ENCODE results near the gene PILRA.
"Not testable (repeated sequence)": the region's sequence is repeated elsewhere in the genome, so short reads cannot be mapped to it uniquely, and the experiment has no call there.

DNA sequence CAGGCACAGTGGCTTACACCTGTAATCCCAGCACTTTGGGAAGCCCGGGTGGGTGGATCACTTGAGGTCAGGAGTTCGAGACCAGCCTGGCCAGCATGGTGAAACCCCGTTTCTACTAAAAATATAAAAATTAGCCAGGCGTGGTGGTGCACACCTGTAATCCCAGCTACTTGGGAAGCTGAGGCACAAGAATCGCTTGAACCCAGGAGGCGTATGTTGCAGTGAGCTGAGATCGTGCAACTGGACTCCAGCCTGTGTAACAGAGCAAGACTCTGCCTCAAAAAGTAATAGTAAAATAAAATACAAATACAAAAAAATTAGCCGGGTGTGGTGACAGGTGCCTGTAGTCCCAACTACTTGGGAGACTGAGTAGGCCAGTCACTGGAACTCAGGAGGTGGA lies 65.4 kb downstream of the PILRA start:
- TF ChIP-seq, protein P1, sequence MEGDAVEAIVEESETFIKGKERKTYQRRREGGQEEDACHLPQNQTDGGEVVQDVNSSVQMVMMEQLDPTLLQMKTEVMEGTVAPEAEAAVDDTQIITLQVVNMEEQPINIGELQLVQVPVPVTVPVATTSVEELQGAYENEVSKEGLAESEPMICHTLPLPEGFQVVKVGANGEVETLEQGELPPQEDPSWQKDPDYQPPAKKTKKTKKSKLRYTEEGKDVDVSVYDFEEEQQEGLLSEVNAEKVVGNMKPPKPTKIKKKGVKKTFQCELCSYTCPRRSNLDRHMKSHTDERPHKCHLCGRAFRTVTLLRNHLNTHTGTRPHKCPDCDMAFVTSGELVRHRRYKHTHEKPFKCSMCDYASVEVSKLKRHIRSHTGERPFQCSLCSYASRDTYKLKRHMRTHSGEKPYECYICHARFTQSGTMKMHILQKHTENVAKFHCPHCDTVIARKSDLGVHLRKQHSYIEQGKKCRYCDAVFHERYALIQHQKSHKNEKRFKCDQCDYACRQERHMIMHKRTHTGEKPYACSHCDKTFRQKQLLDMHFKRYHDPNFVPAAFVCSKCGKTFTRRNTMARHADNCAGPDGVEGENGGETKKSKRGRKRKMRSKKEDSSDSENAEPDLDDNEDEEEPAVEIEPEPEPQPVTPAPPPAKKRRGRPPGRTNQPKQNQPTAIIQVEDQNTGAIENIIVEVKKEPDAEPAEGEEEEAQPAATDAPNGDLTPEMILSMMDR (IDR thresholded peaks at IDR 0.05 in 4 of 5, conservative IDR thresholded peaks at IDR 0.05 in 1 of 5), result not testable (repeated sequence)
- TF ChIP-seq POLR2A (IDR thresholded peaks at IDR 0.05), result not testable (repeated sequence)

Data from gastrocnemius medialis (tissue), 4 donors.